ENCODE results near the gene HEATR3. TPM values are rescaled to one million over a fixed set of nuclear protein-coding genes. Genes with fewer than 3 reads are reported as not detected.

Gene HEATR3
- total RNA-seq, 1 donor from 2014 or later = 10.4 TPM

DNA sequence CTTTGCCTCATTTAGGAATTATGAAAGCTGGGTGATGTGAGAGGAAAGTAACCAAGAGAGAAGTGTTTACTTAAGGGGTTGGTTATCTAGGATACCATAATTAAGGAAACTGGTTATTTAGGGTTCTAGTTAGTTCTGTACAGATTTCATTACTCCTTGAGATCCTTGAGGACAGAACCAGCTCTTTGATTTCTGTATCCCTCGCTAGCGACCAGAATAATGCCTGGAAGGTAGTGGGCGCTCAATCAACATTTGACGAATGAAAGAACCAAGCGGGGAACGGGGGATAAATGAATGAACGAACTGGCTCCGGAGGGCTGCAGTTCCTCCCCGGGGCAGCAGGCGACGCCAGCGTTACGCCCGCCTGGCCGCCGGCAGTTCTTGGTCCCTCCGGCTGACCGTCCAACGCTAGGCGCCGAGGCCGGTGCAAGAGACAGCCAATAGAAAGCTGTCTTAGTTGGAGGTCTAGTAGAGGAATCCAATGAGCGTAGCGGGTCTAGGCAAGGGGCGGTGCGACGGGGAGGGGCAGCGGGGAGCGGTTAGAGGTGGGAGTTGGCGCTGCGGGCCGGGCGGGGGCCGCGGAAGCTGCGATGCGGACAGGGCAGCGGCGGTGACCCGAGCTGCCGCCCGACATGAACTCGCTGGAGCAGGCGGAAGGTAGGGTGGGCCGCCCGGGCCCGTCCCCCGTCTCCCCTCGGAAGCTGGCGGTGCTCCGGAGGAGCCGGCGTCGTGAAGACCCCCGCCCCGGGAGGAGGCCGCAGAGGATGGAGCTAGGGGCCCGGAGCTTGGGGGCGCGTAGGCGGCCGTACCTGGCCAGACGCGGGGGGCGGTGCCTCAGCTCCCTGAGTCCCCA lies 40.9 kb upstream of the HEATR3 start, which contains the start of gene CNEP1R1:
Gene CNEP1R1, plus strand, starts transcription at position 542 of the 853 bp plus-strand sequence. Its CDS starts 91 bp downstream, at position 633.
- Histone ChIP-seq H3K27ac (peak within 1 kb of the TSS; percentile 71 to 86), H3K9me3 (no peaks in the 10 kb centered on the region), H3K27me3 (no peaks in the 10 kb centered on the region), H3K4me3 (peak within 1 kb of the TSS; percentile 85 to 92), H3K36me3 (peaks cover 0 to 3% of the 10 kb centered on the region in 2 donors), H3K4me1 (peaks cover 2 to 7% of the 10 kb centered on the region in 2 donors)
- TF ChIP-seq CTCF (IDR thresholded peaks at IDR 0.05) = peak; percentile 99 to 100 (median 100)
- intact Hi-C loops (cut with DNase I) = loop anchor here (1.0 to 5.0 kb wide), 9 partner anchors 41 to 782 kb away; partner anchors contain the start of genes TENT4B and ZNF423
- peak; percentile 81 to 97 for DNase-seq (ENCODE audit: low spot score in 2 of 2)

- peak overlapping the region; percentile 85 to 92 for H3K4me3 ChIP-seq
- H3K9me3 ChIP-seq = no peaks in the 10 kb centered on the region
- H3K36me3 ChIP-seq = peaks cover 0 to 3% of the 10 kb centered on the region in 2 donors
- H3K4me1 ChIP-seq = peaks cover 2 to 7% of the 10 kb centered on the region in 2 donors
- DNase-seq (ENCODE audit: low spot score in 2 of 2) = no peak
- H3K27me3 ChIP-seq = no peaks in the 10 kb centered on the region
- intact Hi-C loops (cut with DNase I) = loop anchor here (1.0 to 5.0 kb wide), 9 partner anchors 41 to 781 kb away; partner anchors contain the start of genes TENT4B and ZNF423
- H3K27ac ChIP-seq = peak overlapping the region; percentile 71 to 86
- TF ChIP-seq CTCF (IDR thresholded peaks at IDR 0.05) = no peak
These were observed 40.2 kb upstream of the HEATR3 start for GRCh38 chr16:50025537-50025931.

- DNase-seq (ENCODE audit: low spot score in 2 of 2) = no peak
- no peak overlapping the region for H3K4me3 ChIP-seq
- peaks cover 2 to 7% of the 10 kb centered on the region in 2 donors for H3K4me1 ChIP-seq
- H3K36me3 ChIP-seq = peaks cover 14 to 16% of the 10 kb centered on the region in 2 donors
- intact Hi-C loops (cut with DNase I) = loop anchor here (5.0 kb wide), 1 partner anchor 171 kb away; the partner anchor contains the start of gene ZNF423
- no peak for TF ChIP-seq CTCF (IDR thresholded peaks at IDR 0.05)
- no peaks in the 10 kb centered on the region for H3K27me3 ChIP-seq
- no peak overlapping the region for H3K27ac ChIP-seq
- H3K9me3 ChIP-seq = no peaks in the 10 kb centered on the region
These were observed 37.9 kb upstream of the HEATR3 start for GRCh38 chr16:50027829-50028228.

GRCh38 chr16:50035468-50035992 lies 30.2 kb upstream of the HEATR3 start:
- Histone ChIP-seq H3K36me3 (peaks cover 28 to 52% of the 10 kb centered on the region in 2 donors), H3K4me3 (no peak overlapping the region), H3K9me3 (no peaks in the 10 kb centered on the region), H3K27ac (no peak overlapping the region), H3K4me1 (no peaks in the 10 kb centered on the region), H3K27me3 (no peaks in the 10 kb centered on the region)
- no peak for DNase-seq (ENCODE audit: low spot score in 2 of 2)
- TF ChIP-seq CTCF (IDR thresholded peaks at IDR 0.05) = no peak
- intact Hi-C loops (cut with DNase I) = no loop called here

- Histone ChIP-seq H3K36me3 (peaks cover 24 to 47% of the 10 kb centered on the region in 2 donors), H3K27me3 (no peaks in the 10 kb centered on the region), H3K4me3 (no peak overlapping the region), H3K27ac (no peak overlapping the region), H3K9me3 (no peaks in the 10 kb centered on the region), H3K4me1 (no peaks in the 10 kb centered on the region)
- no peak for TF ChIP-seq CTCF (IDR thresholded peaks at IDR 0.05)
- intact Hi-C loops (cut with DNase I) = no loop called here
- no peak for DNase-seq (ENCODE audit: low spot score in 2 of 2)
These were observed 29.3 kb upstream of the HEATR3 start for GRCh38 chr16:50036426-50036825.

Measured in ascending aorta (tissue), 2 donors.